GM12878 (cell line): ENCODE measurements around the gene GH1. TPM values are rescaled to one million over a fixed set of nuclear protein-coding genes. Genes with fewer than 3 reads are reported as not detected.
"Not testable (repeated sequence)": the region's sequence is repeated elsewhere in the genome, so short reads cannot be mapped to it uniquely, and the experiment has no call there.

ENCODE experiments used
- ATAC-seq: fragments of 200-7000 bp; cut with Tn5 transposase; 3 replicates; pipeline ENCODE4 v1.9.1; 2020; ENCODE audit warnings: mild to moderate bottlenecking, moderate library complexity
- BruUV-seq: library from RNA; stranded (reverse); fragments of 400-500 nt; replicated peaks from 2 replicates; lab custom pipeline; 2021; lab: Mats Ljungman, UMichigan
- CTCF ChIA-PET: fragments of 300-600 bp; sonication (Branson Sonifier 250); formaldehyde crosslinking; extraction: SDS; loops from one replicate; lab custom pipeline; 2021; ENCODE audit warnings: inconsistent platforms; lab: Yijun Ruan, JAX
- POLR2A ChIA-PET: fragments of 350-600 bp; formaldehyde crosslinking; extraction: SDS; loops from one replicate; lab custom pipeline; 2021; ENCODE audit warnings: inconsistent platforms; lab: Charles Lee
- RAD21 ChIA-PET: fragments of 300-600 bp; sonication (Branson Sonifier 250); formaldehyde crosslinking; loops from one replicate; lab custom pipeline; 2023; ENCODE audit warnings: antibody characterized with exemption; ENCODE audit not compliant: unreplicated experiment; lab: Charles Lee
- SMC1A ChIA-PET: fragments of 300-600 bp; sonication (Branson Sonifier 250); formaldehyde crosslinking; loops from one replicate; lab custom pipeline; 2023; ENCODE audit not compliant: unreplicated experiment, uncharacterized antibody; lab: Charles Lee
- DNase-seq: peaks from one replicate; pipeline ENCODE4 v3.0.0-alpha.2; 2011; ENCODE audit warnings: low read depth, low spot score
- FAIRE-seq: peaks from 3 replicates; lab custom pipeline; 2011; peaks lifted over from hg19 to GRCh38; lab: Jason Lieb, UNC
- H2AFZ ChIP-seq: 2 replicates; pipeline ENCODE4 v1.6.0; 2011; ENCODE audit warnings: low read depth, low read length, control low read depth; ENCODE audit not compliant: control insufficient read depth
- H3K27ac ChIP-seq: 2 replicates; pipeline ENCODE4 v1.5.1; 2011; ENCODE audit warnings: control low read depth; ENCODE audit not compliant: control insufficient read depth, insufficient read depth
- H3K27me3 ChIP-seq, 2 experiments: replicated peaks in 1 of 2; 2 replicates each; pipeline versions ENCODE4 v1.6.0 to v1.6.1; 2011; ENCODE audit warnings: low read length in 1 of 2; ENCODE audit not compliant: control insufficient read depth in 2 of 2, insufficient read depth in 2 of 2
- H3K36me3 ChIP-seq, 2 experiments: 2 replicates each; pipeline ENCODE4 v1.5.1; 2011; ENCODE audit warnings: low read length in 1 of 2; ENCODE audit not compliant: control insufficient read depth in 2 of 2, insufficient read depth in 2 of 2
- H3K4me1 ChIP-seq: 2 replicates; pipeline ENCODE4 v1.6.1; 2011; ENCODE audit warnings: mild to moderate bottlenecking, low read length, moderate library complexity, mixed read lengths; ENCODE audit not compliant: control insufficient read depth, insufficient read depth
- H3K4me2 ChIP-seq: 2 replicates; pipeline ENCODE4 v1.6.0; 2011; ENCODE audit warnings: control low read depth; ENCODE audit not compliant: control insufficient read depth, insufficient read depth
- H3K4me3 ChIP-seq: fragments of 200-600 bp; sonication (generic); 2 replicates; pipeline ENCODE4 v1.5.1; 2016
- H3K79me2 ChIP-seq: 2 replicates; pipeline ENCODE4 v1.6.0; 2011; ENCODE audit warnings: low read length; ENCODE audit not compliant: control insufficient read depth, insufficient read depth
- H3K9ac ChIP-seq: 2 replicates; pipeline ENCODE4 v1.8.0; 2011; ENCODE audit warnings: low read length, control low read depth, mixed read lengths; ENCODE audit not compliant: control insufficient read depth, insufficient read depth
- H3K9me3 ChIP-seq: replicated peaks from 3 replicates; pipeline ENCODE4 v1.5.1; 2011; ENCODE audit warnings: mild to moderate bottlenecking, low read length; ENCODE audit not compliant: control insufficient read depth, insufficient read depth
- H4K20me1 ChIP-seq: 2 replicates; pipeline ENCODE4 v1.6.0; 2011; ENCODE audit not compliant: control insufficient read depth, insufficient read depth
- JUND ChIP-seq: IDR thresholded peaks from 2 replicates; pipeline ENCODE4 v1.6.1; 2012; ENCODE audit warnings: low read depth, mild to moderate bottlenecking, low read length, improper control_type of control experiment, moderate library complexity
- MTA3 ChIP-seq: IDR thresholded peaks from 2 replicates; pipeline ENCODE4 v1.6.1; 2012; ENCODE audit warnings: low read length, inconsistent platforms, borderline replicate concordance
- NFYB ChIP-seq: IDR thresholded peaks from 2 replicates; pipeline ENCODE4 v1.6.1; 2011; ENCODE audit warnings: low read depth, mild to moderate bottlenecking, low read length, improper control_type of control experiment, moderate library complexity; ENCODE audit not compliant: insufficient read depth
- STAT3 ChIP-seq: IDR thresholded peaks from 2 replicates; pipeline ENCODE4 v1.6.1; 2011; ENCODE audit warnings: low read depth, low read length, improper control_type of control experiment
- WGBS: methylation state at CpG from one replicate; pipeline ENCODE4 v1.1.6; 2016; ENCODE audit warnings: low lambda C conversion rate; ENCODE audit not compliant: insufficient replicate concordance, insufficient coverage; ENCODE audit errors: missing lambda C conversion rate; 5-methylcytosine and 5-hydroxymethylcytosine counted together
- in situ Hi-C: fragments of 300-500 bp; cut with MboI; formaldehyde crosslinking; loops from 9 replicates; pipeline ENCODE4 v1.14.3; 2018; ENCODE audit warnings: mixed read lengths
- intact Hi-C: fragments of 100-400 bp; cut with micrococcal nuclease; formaldehyde crosslinking; loops from one replicate; pipeline ENCODE4 v1.14.2; 2022; ENCODE audit not compliant: unreplicated experiment
- polyA plus RNA-seq, 11 experiments: library from polyadenylated mRNA; depleted of rRNA in 4 of 11; unstranded in 6 of 11; stranded (reverse) in 5 of 11; fragments of >200 nt; fragmentation: Nextera tagmentation in 4 of 11; fragmentation: Illumina TruSeq in 1 of 11; extraction: Ambion mirVana in 4 of 11; extraction: Trizol in 1 of 11; gene quantifications; 1 replicate in 1 of 11; 2 replicates in 10 of 11; pipeline versions ENCODE4 v1.2.1 to v1.2.3, GENCODE V29; 2011 to 2016; ENCODE audit warnings: inconsistent platforms in 2 of 11, missing spikeins in 2 of 11, low read depth in 1 of 11
- total RNA-seq, 4 experiments: library from RNA; depleted of rRNA in 3 of 4; stranded (reverse); fragments of >200 nt in 3 of 4; fragmentation: Illumina TruSeq in 1 of 4; extraction: Trizol in 1 of 4; gene quantifications; 2 replicates each; pipeline versions ENCODE4 v1.2.1 to v1.2.3, GENCODE V29; 2013 to 2021
- TF ChIP-seq, protein P1 (sequence below): IDR thresholded peaks from 2 replicates; pipeline ENCODE4 v1.6.1; 2011; ENCODE audit warnings: borderline replicate concordance, low read depth, mild to moderate bottlenecking, moderate library complexity, low read length; ENCODE audit not compliant: insufficient read depth, poor library complexity, severe bottlenecking

Gene GH1
- total and polyA plus RNA-seq, 10 of the 15 experiments (the other 5 are each of a cell fraction or from before 2014, with no cell fraction given): 0.13 to 0.42 TPM; not detected in 8

DNA sequence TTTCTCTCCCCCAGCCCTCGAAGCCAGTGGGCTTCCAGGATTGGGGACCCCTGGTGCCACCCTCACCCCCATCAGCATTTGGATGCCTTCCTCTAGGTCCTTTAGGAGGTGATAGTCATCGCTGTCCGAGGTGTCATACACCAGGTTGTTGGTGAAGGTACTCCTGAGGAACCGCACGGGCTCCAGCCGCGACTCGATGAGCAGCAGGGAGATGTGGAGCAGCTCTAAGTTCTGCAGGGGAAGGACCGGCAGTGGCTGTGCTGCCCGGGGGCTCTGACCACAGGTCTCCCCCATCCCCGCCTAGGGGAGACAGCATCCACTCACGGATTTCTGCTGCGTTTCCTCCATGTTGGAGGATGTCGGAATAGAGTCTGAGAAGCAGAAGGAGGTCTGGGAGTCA lies 8.5 kb downstream of the GH1 start:
- Histone ChIP-seq H2AFZ (no peak overlapping the region), H3K9me3 (no peaks in the 10 kb centered on the region), H3K36me3 (no peaks in the 10 kb centered on the region), H3K4me2 (no peak overlapping the region), H4K20me1 (no peaks in the 10 kb centered on the region), H3K9ac (no peak overlapping the region), H3K79me2 (no peaks in the 10 kb centered on the region), H3K27me3 (peaks cover 0 to 2% of the 10 kb centered on the region in 2 experiments; a peak in 2 of 4 replicates), H3K27ac (no peak overlapping the region), H3K4me3 (no peak overlapping the region), H3K4me1 (no peaks in the 10 kb centered on the region)
- DNase-seq (no peak), ATAC-seq (no peak), FAIRE-seq (no peak)
- RAD21 ChIA-PET: interaction anchor here (1.6 to 4.4 kb wide), 5 partner anchors 36 to 225 kb away, joined by 3 to 34 read pairs (median 10); no protein-coding TSS in a partner anchor
- SMC1A ChIA-PET: interaction anchor here (0.6 to 2.6 kb wide), 5 partner anchors 36 to 692 kb away, joined by 3 to 15 read pairs (median 3); no protein-coding TSS in a partner anchor
- CTCF ChIA-PET: interaction anchor here (0.5 to 17.4 kb wide), 11 partner anchors 8 to 372 kb away, joined by 3 to 481 read pairs (median 6); partner anchors contain the start of genes ERN1 and ICAM2
- TF ChIP-seq, protein P1, sequence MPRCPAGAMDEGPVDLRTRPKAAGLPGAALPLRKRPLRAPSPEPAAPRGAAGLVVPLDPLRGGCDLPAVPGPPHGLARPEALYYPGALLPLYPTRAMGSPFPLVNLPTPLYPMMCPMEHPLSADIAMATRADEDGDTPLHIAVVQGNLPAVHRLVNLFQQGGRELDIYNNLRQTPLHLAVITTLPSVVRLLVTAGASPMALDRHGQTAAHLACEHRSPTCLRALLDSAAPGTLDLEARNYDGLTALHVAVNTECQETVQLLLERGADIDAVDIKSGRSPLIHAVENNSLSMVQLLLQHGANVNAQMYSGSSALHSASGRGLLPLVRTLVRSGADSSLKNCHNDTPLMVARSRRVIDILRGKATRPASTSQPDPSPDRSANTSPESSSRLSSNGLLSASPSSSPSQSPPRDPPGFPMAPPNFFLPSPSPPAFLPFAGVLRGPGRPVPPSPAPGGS: no peak
- TF ChIP-seq STAT3: no peak
- no peak for TF ChIP-seq JUND
- no peak for TF ChIP-seq NFYB
- no peak for TF ChIP-seq MTA3
- POLR2A ChIA-PET: no interaction called here
- no TSS peak for BruUV-seq
- 51% methylated on average over 14 of the region's 14 CpGs for WGBS
- intact Hi-C loops (loop anchor here (2.0 kb wide), 1 partner anchor 223 kb away; no protein-coding TSS in a partner anchor), in situ Hi-C loops (no loop called here)

GRCh38 chr17:63909586-63909985 lies 9.1 kb downstream of the GH1 start:
- H3K79me2 ChIP-seq, DNase-seq, H3K4me3 ChIP-seq, H3K4me1 ChIP-seq, BruUV-seq, FAIRE-seq, H3K36me3 ChIP-seq, H4K20me1 ChIP-seq, H3K4me2 ChIP-seq, H3K9ac ChIP-seq, POLR2A ChIA-PET, H2AFZ ChIP-seq, H3K27me3 ChIP-seq, intact Hi-C loops, in situ Hi-C loops, H3K27ac ChIP-seq, H3K9me3 ChIP-seq, ATAC-seq, SMC1A ChIA-PET: not testable (repeated sequence)
- 57% methylated on average over 10 of the region's 10 CpGs for WGBS
- ChIA-PET RAD21 (interaction anchor here (4.4 kb wide), 1 partner anchor 37 kb away, joined by 34 read pairs; no protein-coding TSS in a partner anchor), CTCF (interaction anchor here (2.9 to 17.4 kb wide), 5 partner anchors 37 to 223 kb away, joined by 8 to 481 read pairs (median 315); partner anchors contain the start of genes ERN1 and ICAM2)
